Trophoblast cell (in vitro differentiated cells and primary cell): Measurements from ENCODE around the gene VPREB1.
A peak's percentile ranks its signal among the peaks of the same experiment; 100 is the strongest.

ENCODE experiments used
- DNase-seq, 2 donors: peaks; one replicate each; pipeline ENCODE4 v3.0.0-alpha.2; 2016
- H2AFZ ChIP-seq: 2 replicates; pipeline ENCODE4 v1.6.1; 2013; ENCODE audit warnings: low read length, moderate library complexity, mild to moderate bottlenecking; ENCODE audit not compliant: insufficient read depth, poor library complexity
- H2AK5ac ChIP-seq: 2 replicates; pipeline ENCODE4 v1.6.1; 2013; ENCODE audit warnings: mild to moderate bottlenecking, low read length
- H2BK120ac ChIP-seq: 2 replicates; pipeline ENCODE4 v1.6.1; 2013; ENCODE audit warnings: low read length, mild to moderate bottlenecking, moderate library complexity; ENCODE audit not compliant: insufficient read depth, poor library complexity
- H2BK12ac ChIP-seq: 2 replicates; pipeline ENCODE4 v1.6.1; 2013; ENCODE audit warnings: mild to moderate bottlenecking, low read length, moderate library complexity
- H2BK5ac ChIP-seq: 2 replicates; pipeline ENCODE4 v1.6.1; 2013; ENCODE audit warnings: low read length, low read depth, moderate library complexity, mild to moderate bottlenecking; ENCODE audit not compliant: poor library complexity
- H3K14ac ChIP-seq: 2 replicates; pipeline ENCODE4 v1.6.1; 2013; ENCODE audit warnings: mild to moderate bottlenecking, low read length
- H3K18ac ChIP-seq: 2 replicates; pipeline ENCODE4 v1.6.1; 2013; ENCODE audit warnings: mild to moderate bottlenecking, low read length
- H3K23ac ChIP-seq: 2 replicates; pipeline ENCODE4 v1.6.1; 2013; ENCODE audit warnings: low read length
- H3K27ac ChIP-seq: 2 replicates; pipeline ENCODE4 v1.5.1; 2013; ENCODE audit warnings: low read depth, mild to moderate bottlenecking, inconsistent platforms, low read length, moderate library complexity
- H3K27me3 ChIP-seq: 2 replicates; pipeline ENCODE4 v1.6.1; 2013; ENCODE audit warnings: inconsistent platforms, mild to moderate bottlenecking, low read length, moderate library complexity; ENCODE audit not compliant: insufficient read depth
- H3K36me3 ChIP-seq, 2 experiments: 1 replicate in 1 of 2; 2 replicates in 1 of 2; pipeline ENCODE4 v1.6.1; 2013; ENCODE audit warnings: low read length in 2 of 2, mild to moderate bottlenecking in 2 of 2, moderate library complexity in 1 of 2; ENCODE audit not compliant: insufficient read depth in 2 of 2, control insufficient read depth in 1 of 2
- H3K4ac ChIP-seq: 2 replicates; pipeline ENCODE4 v1.6.1; 2013; ENCODE audit warnings: low read depth, mild to moderate bottlenecking, low read length, moderate library complexity
- H3K4me1 ChIP-seq, 2 experiments: 1 replicate in 1 of 2; 2 replicates in 1 of 2; pipeline ENCODE4 v1.6.1; 2013; ENCODE audit warnings: low read length in 2 of 2, mild to moderate bottlenecking in 2 of 2, moderate library complexity in 1 of 2; ENCODE audit not compliant: insufficient read depth in 2 of 2, control insufficient read depth in 1 of 2
- H3K4me2 ChIP-seq: 2 replicates; pipeline ENCODE4 v1.6.1; 2013; ENCODE audit warnings: inconsistent platforms, mild to moderate bottlenecking, low read length, moderate library complexity
- H3K4me3 ChIP-seq: 2 replicates; pipeline ENCODE4 v1.5.1; 2013; ENCODE audit warnings: mild to moderate bottlenecking, low read depth, low read length, inconsistent platforms
- H3K79me1 ChIP-seq: one replicate; pipeline ENCODE4 v1.6.1; 2013; ENCODE audit warnings: low read length
- H3K79me2 ChIP-seq: 2 replicates; pipeline ENCODE4 v1.6.1; 2013; ENCODE audit warnings: low read length, mild to moderate bottlenecking; ENCODE audit not compliant: control insufficient read depth, insufficient read depth, poor library complexity
- H3K9ac ChIP-seq: 2 replicates; pipeline ENCODE4 v1.6.1; 2013; ENCODE audit warnings: mild to moderate bottlenecking, low read length
- H3K9me3 ChIP-seq: 2 replicates; pipeline ENCODE4 v1.6.1; 2013; ENCODE audit warnings: low read depth, mild to moderate bottlenecking, control low read depth, inconsistent platforms, low read length; ENCODE audit not compliant: insufficient read depth
- H4K12ac ChIP-seq: 2 replicates; pipeline ENCODE4 v1.6.1; 2013; ENCODE audit warnings: low read depth, mild to moderate bottlenecking, low read length, moderate library complexity
- H4K8ac ChIP-seq: 2 replicates; pipeline ENCODE4 v1.6.1; 2013; ENCODE audit warnings: low read depth, mild to moderate bottlenecking, low read length, moderate library complexity
- H4K91ac ChIP-seq: one replicate; pipeline ENCODE4 v1.6.1; 2013; ENCODE audit warnings: low read depth, mild to moderate bottlenecking, low read length, moderate library complexity
- WGBS: extraction: QIAGEN DNeasy Blood & Tissue Kit; methylation state at CpG from one replicate; pipeline ENCODE4 v1.1.7; 2013; ENCODE audit warnings: missing lambda C conversion rate; ENCODE audit not compliant: insufficient read length, insufficient coverage; ENCODE audit errors: extremely low coverage; 5-methylcytosine and 5-hydroxymethylcytosine counted together

VPREB1 gene

GRCh38 chr22:22200569-22201184, 43.9 kb upstream of the VPREB1 start:
- no peaks in the 10 kb centered on the region for H3K9me3 ChIP-seq
- no peak overlapping the region for H3K27ac ChIP-seq
- no peak overlapping the region for H2AK5ac ChIP-seq

DNA sequence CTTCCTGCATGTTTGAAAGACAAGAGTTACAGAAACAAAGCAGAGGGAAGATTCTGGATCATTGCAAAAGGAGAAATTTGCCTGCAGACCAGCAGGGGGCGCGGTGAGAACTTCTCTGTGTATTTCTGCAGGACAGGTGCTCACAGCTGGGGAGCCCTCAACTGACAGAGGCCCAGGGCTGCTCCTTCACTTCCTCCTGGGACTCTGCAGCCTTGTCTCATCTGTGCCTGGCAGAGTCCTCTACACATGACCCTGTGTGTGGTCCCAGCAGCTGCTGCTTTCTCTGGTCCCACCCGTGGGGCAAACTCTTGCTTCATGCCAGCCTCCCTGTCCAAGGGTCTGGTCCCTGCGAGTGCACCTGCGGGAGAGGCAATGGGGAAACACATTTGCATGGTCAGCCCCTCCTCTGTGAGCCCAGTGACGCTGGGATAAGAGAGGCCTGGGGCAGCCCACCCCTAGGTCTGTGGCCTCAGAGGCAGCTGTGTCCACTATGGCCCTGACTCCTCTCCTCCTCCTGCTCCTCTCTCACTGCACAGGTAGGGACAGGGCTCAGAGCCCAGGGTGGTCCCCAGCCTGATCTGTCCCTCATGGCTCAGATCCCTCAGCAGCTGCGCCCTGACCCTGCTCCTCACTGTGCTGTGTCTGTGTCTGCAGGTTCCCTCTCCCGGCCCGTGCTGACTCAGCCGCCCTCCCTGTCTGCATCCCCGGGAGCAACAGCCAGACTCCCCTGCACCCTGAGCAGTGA, 43.2 kb upstream of the VPREB1 start:
- no peak overlapping the region for H3K18ac ChIP-seq
- H3K4me3 ChIP-seq: no peak overlapping the region
- no peak overlapping the region for H2AFZ ChIP-seq
- no CpG with 5 or more reads among the region's 11 CpGs for WGBS
- no peak overlapping the region for H2AK5ac ChIP-seq
- no peak overlapping the region for H4K8ac ChIP-seq
- H3K4me1 ChIP-seq: no peaks in the 10 kb centered on the region
- no peak overlapping the region for H2BK12ac ChIP-seq
- H3K4me2 ChIP-seq: no peak overlapping the region
- H3K27me3 ChIP-seq: no peaks in the 10 kb centered on the region
- no peak overlapping the region for H3K23ac ChIP-seq
- H3K27ac ChIP-seq: no peak overlapping the region
- H3K9me3 ChIP-seq: no peaks in the 10 kb centered on the region
- H3K79me1 ChIP-seq: no peaks in the 10 kb centered on the region
- no peak overlapping the region for H3K9ac ChIP-seq
- peak in 1 of 2 donors; percentile 67 for DNase-seq
- no peaks in the 10 kb centered on the region for H3K36me3 ChIP-seq
- no peak overlapping the region for H2BK5ac ChIP-seq
- H4K91ac ChIP-seq: no peak overlapping the region
- H3K4ac ChIP-seq: no peak overlapping the region
- H4K12ac ChIP-seq: no peak overlapping the region
- no peak overlapping the region for H2BK120ac ChIP-seq
- no peak overlapping the region for H3K14ac ChIP-seq
- no peaks in the 10 kb centered on the region for H3K79me2 ChIP-seq

More at GRCh38 chr22:22200569-22201184, 43.9 kb upstream of the VPREB1 start:
- H3K36me3 ChIP-seq: no peaks in the 10 kb centered on the region
- no peak overlapping the region for H2BK12ac ChIP-seq
- no peak overlapping the region for H3K23ac ChIP-seq
- H4K12ac ChIP-seq: no peak overlapping the region
- H3K79me1 ChIP-seq: no peaks in the 10 kb centered on the region
- no peak overlapping the region for H4K8ac ChIP-seq
- H3K4ac ChIP-seq: no peak overlapping the region
- no peaks in the 10 kb centered on the region for H3K27me3 ChIP-seq
- no peak overlapping the region for H3K14ac ChIP-seq
- H3K4me3 ChIP-seq: no peak overlapping the region
- H3K4me1 ChIP-seq: no peaks in the 10 kb centered on the region
- no peak overlapping the region for H3K4me2 ChIP-seq
- DNase-seq: no peak
- no peak overlapping the region for H2BK120ac ChIP-seq
- H2BK5ac ChIP-seq: no peak overlapping the region
- no peak overlapping the region for H3K18ac ChIP-seq
- H4K91ac ChIP-seq: no peak overlapping the region
- no peak overlapping the region for H2AFZ ChIP-seq
- H3K79me2 ChIP-seq: no peaks in the 10 kb centered on the region
- no CpG with 5 or more reads among the region's 4 CpGs for WGBS
- H3K9ac ChIP-seq: no peak overlapping the region

GRCh38 chr22:22201930-22202343, 42.6 kb upstream of the VPREB1 start:
- Histone ChIP-seq H4K12ac (no peak overlapping the region), H3K4me1 (no peaks in the 10 kb centered on the region), H2BK120ac (no peak overlapping the region), H3K23ac (no peak overlapping the region), H3K18ac (no peak overlapping the region), H4K8ac (no peak overlapping the region), H3K4ac (no peak overlapping the region), H3K79me1 (no peaks in the 10 kb centered on the region), H4K91ac (no peak overlapping the region), H2AFZ (no peak overlapping the region), H2BK12ac (no peak overlapping the region), H3K36me3 (no peaks in the 10 kb centered on the region), H3K9me3 (no peaks in the 10 kb centered on the region), H2BK5ac (no peak overlapping the region), H3K4me3 (no peak overlapping the region), H3K79me2 (no peaks in the 10 kb centered on the region), H3K4me2 (no peak overlapping the region), H3K14ac (no peak overlapping the region), H3K9ac (no peak overlapping the region), H3K27ac (no peak overlapping the region), H3K27me3 (no peaks in the 10 kb centered on the region), H2AK5ac (no peak overlapping the region)
- no peak for DNase-seq
- WGBS: no CpG with 5 or more reads among the region's 6 CpGs

GRCh38 chr22:22203048-22203971, 41.3 kb upstream of the VPREB1 start:
- H3K27me3 ChIP-seq: no peaks in the 10 kb centered on the region
- no peak overlapping the region for H2BK12ac ChIP-seq
- no peak overlapping the region for H3K4ac ChIP-seq
- no peak overlapping the region for H3K23ac ChIP-seq
- no peak for DNase-seq
- no peaks in the 10 kb centered on the region for H3K4me1 ChIP-seq
- no peaks in the 10 kb centered on the region for H3K36me3 ChIP-seq
- no peak overlapping the region for H2AK5ac ChIP-seq
- H2BK5ac ChIP-seq: no peak overlapping the region
- no peak overlapping the region for H3K4me3 ChIP-seq
- no peak overlapping the region for H4K8ac ChIP-seq
- H3K4me2 ChIP-seq: no peak overlapping the region
- no CpG with 5 or more reads among the region's 39 CpGs for WGBS
- H4K12ac ChIP-seq: no peak overlapping the region
- no peaks in the 10 kb centered on the region for H3K79me2 ChIP-seq
- H3K9me3 ChIP-seq: no peaks in the 10 kb centered on the region
- no peak overlapping the region for H2BK120ac ChIP-seq
- no peaks in the 10 kb centered on the region for H3K79me1 ChIP-seq
- no peak overlapping the region for H3K14ac ChIP-seq
- no peak overlapping the region for H3K9ac ChIP-seq
- no peak overlapping the region for H3K18ac ChIP-seq
- H3K27ac ChIP-seq: no peak overlapping the region
- no peak overlapping the region for H2AFZ ChIP-seq
- H4K91ac ChIP-seq: no peak overlapping the region
